Spleen (tissue), 11 donors: Measurements from ENCODE around the gene NFE2L1. TPM values are rescaled to one million over a fixed set of nuclear protein-coding genes. Genes with fewer than 3 reads are reported as not detected.

Source experiments
- DNase-seq: peaks from one replicate; pipeline ENCODE4 v3.0.0-alpha.2; 2020
- H3K27ac ChIP-seq, 8 donors: fragments of 200-600 bp; sonication (generic) in 7 of 8; 1 replicate in 4 of 8; 2 replicates in 4 of 8; pipeline versions ENCODE4 v1.5.0 to v1.8.0; 2016 to 2021; ENCODE audit warnings: inconsistent platforms in 4 of 8, mild to moderate bottlenecking in 4 of 8, moderate library complexity in 1 of 8
- H3K27me3 ChIP-seq, 7 donors: fragments of 200-600 bp; sonication (generic) in 6 of 7; replicated peaks in 1 of 7; 1 replicate in 4 of 7; 2 replicates in 3 of 7; pipeline versions ENCODE4 v1.5.0 to v1.8.0; 2016 to 2021; ENCODE audit warnings: inconsistent platforms in 3 of 7, mild to moderate bottlenecking in 1 of 7
- H3K36me3 ChIP-seq, 6 donors: fragments of 200-600 bp; sonication (generic) in 5 of 6; 1 replicate in 4 of 6; 2 replicates in 2 of 6; pipeline versions ENCODE4 v1.5.0 to v1.8.0; 2016 to 2021; ENCODE audit warnings: inconsistent platforms in 2 of 6
- H3K4me1 ChIP-seq, 6 donors: fragments of 200-600 bp; sonication (generic) in 5 of 6; 1 replicate in 3 of 6; 2 replicates in 3 of 6; pipeline versions ENCODE4 v1.5.0 to v1.8.0; 2016 to 2021; ENCODE audit warnings: inconsistent platforms in 3 of 6
- H3K4me3 ChIP-seq, 8 donors: fragments of 200-600 bp; sonication (generic) in 7 of 8; 1 replicate in 4 of 8; 2 replicates in 4 of 8; pipeline versions ENCODE4 v1.5.0 to v1.8.0; 2016 to 2021; ENCODE audit warnings: inconsistent platforms in 4 of 8, mild to moderate bottlenecking in 4 of 8, moderate library complexity in 2 of 8
- H3K9me3 ChIP-seq, 8 donors: fragments of 200-600 bp; sonication (generic) in 7 of 8; 1 replicate in 4 of 8; 2 replicates in 4 of 8; pipeline versions ENCODE4 v1.5.0 to v1.8.0; 2016 to 2021; ENCODE audit warnings: inconsistent platforms in 4 of 8
- POLR2A ChIP-seq, 3 donors: fragments of 450-650 bp; IDR thresholded peaks; one replicate each; pipeline ENCODE4 v1.5.1; 2017; ENCODE audit warnings: antibody characterized with exemption in 3 of 3, mild to moderate bottlenecking in 1 of 3
- POLR2AphosphoS5 ChIP-seq, 3 donors: sonication (generic); formaldehyde crosslinking; IDR thresholded peaks; one replicate each; pipeline ENCODE4 v1.5.1; 2017; ENCODE audit warnings: antibody characterized with exemption in 3 of 3
- WGBS, 5 donors: extraction: QIAGEN DNeasy Blood & Tissue Kit in 3 of 5; methylation state at CpG; one replicate each; pipeline versions ENCODE4 v1.1.5 to v1.1.7; 2013 to 2018; 5-methylcytosine and 5-hydroxymethylcytosine counted together
- intact Hi-C: fragments of 100-400 bp; cut with DNase I; formaldehyde crosslinking; loops from one replicate; pipeline ENCODE4 v1.15.0; 2023; ENCODE audit warnings: low total_unique reads
- polyA plus RNA-seq, 3 donors: library from polyadenylated mRNA; stranded (reverse); fragments of 200-250 nt; gene quantifications; one replicate each; pipeline ENCODE4 v1.2.1, GENCODE V29; 2013
- total RNA-seq, 7 donors: library from RNA; depleted of rRNA in 3 of 7; stranded (reverse); fragments of >200 nt in 3 of 7; fragmentation: NEBNext Ultra II Directional in 4 of 7; extraction: Animal tissue kit (Norgen Biotek cat#: 25700) in 4 of 7; gene quantifications; one replicate each; pipeline versions ENCODE4 v1.1.0 to v1.2.1, GENCODE V29; 2016 to 2021
- TF ChIP-seq, protein P1 (sequence below), 11 experiments: fragments of 200-600 bp in 7 of 11; fragments of 450-650 bp in 4 of 11; sonication (generic) in 4 of 11; IDR thresholded peaks in 8 of 11; conservative IDR thresholded peaks in 3 of 11; 1 replicate in 7 of 11; 2 replicates in 4 of 11; pipeline versions ENCODE4 v1.4.0 to v1.8.0; 2016 to 2021; ENCODE audit warnings: antibody characterized with exemption in 11 of 11, inconsistent platforms in 4 of 11, mild to moderate bottlenecking in 1 of 11
- donor health status: healthy with polysubstance abuse.
- donor health status: DM: no; HTN: no; CAD: no; lungs with moderate emphysema.
- donor health status: DM: no; HTN: no; CAD: no.
- donor health status: Bipolar disorder and iron deficiency.
- donor health status: healthy.
- donor health status: DM: no; HTN: no; CAD: no.
- donor health status: DM: yes; HTN: yes; CAD: no.

Gene NFE2L1
- total and polyA plus RNA-seq, 10 donors: 21.2 to 242 (median 134) TPM

GRCh38 chr17:48093341-48094045 lies 45.3 kb downstream of the NFE2L1 start:
- H3K36me3 ChIP-seq: peaks cover 0 to 39% (median 4%) of the 10 kb centered on the region in 6 donors
- H3K27ac ChIP-seq: no peak overlapping the region
- intact Hi-C loops: no loop called here
- H3K9me3 ChIP-seq: no peaks in the 10 kb centered on the region
- H3K27me3 ChIP-seq: no peaks in the 10 kb centered on the region
- TF ChIP-seq, protein P1, sequence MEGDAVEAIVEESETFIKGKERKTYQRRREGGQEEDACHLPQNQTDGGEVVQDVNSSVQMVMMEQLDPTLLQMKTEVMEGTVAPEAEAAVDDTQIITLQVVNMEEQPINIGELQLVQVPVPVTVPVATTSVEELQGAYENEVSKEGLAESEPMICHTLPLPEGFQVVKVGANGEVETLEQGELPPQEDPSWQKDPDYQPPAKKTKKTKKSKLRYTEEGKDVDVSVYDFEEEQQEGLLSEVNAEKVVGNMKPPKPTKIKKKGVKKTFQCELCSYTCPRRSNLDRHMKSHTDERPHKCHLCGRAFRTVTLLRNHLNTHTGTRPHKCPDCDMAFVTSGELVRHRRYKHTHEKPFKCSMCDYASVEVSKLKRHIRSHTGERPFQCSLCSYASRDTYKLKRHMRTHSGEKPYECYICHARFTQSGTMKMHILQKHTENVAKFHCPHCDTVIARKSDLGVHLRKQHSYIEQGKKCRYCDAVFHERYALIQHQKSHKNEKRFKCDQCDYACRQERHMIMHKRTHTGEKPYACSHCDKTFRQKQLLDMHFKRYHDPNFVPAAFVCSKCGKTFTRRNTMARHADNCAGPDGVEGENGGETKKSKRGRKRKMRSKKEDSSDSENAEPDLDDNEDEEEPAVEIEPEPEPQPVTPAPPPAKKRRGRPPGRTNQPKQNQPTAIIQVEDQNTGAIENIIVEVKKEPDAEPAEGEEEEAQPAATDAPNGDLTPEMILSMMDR (IDR thresholded peaks at IDR 0.05 in 8 of 11, conservative IDR thresholded peaks at IDR 0.05 in 3 of 11): no peak
- TF ChIP-seq POLR2A (IDR thresholded peaks at IDR 0.05): no peak
- no peak for TF ChIP-seq POLR2AphosphoS5 (IDR thresholded peaks at IDR 0.05)
- H3K4me1 ChIP-seq: peaks cover 0 to 28% (median 3%) of the 10 kb centered on the region in 6 donors
- DNase-seq: peak; percentile 21
- H3K4me3 ChIP-seq: no peak overlapping the region
- 91 to 96% (median 94%) methylated on average over 11 of the region's 11 CpGs for WGBS, 5 donors

GRCh38 chr17:48095611-48096010 lies 47.5 kb downstream of the NFE2L1 start:
- Histone ChIP-seq H3K4me3 (no peak overlapping the region), H3K27ac (no peak overlapping the region), H3K4me1 (peaks cover 6 to 42% (median 12%) of the 10 kb centered on the region in 6 donors), H3K36me3 (peaks cover 0 to 34% (median 4%) of the 10 kb centered on the region in 6 donors), H3K27me3 (no peaks in the 10 kb centered on the region), H3K9me3 (no peaks in the 10 kb centered on the region)
- TF ChIP-seq, protein P1 (IDR thresholded peaks at IDR 0.05 in 8 of 11, conservative IDR thresholded peaks at IDR 0.05 in 3 of 11): no peak
- TF ChIP-seq POLR2AphosphoS5 (IDR thresholded peaks at IDR 0.05): no peak
- no peak for TF ChIP-seq POLR2A (IDR thresholded peaks at IDR 0.05)
- intact Hi-C loops: no loop called here
- DNase-seq: no peak
- 94 to 96% (median 95%) methylated on average over 4 of the region's 4 CpGs for WGBS, 5 donors

DNA sequence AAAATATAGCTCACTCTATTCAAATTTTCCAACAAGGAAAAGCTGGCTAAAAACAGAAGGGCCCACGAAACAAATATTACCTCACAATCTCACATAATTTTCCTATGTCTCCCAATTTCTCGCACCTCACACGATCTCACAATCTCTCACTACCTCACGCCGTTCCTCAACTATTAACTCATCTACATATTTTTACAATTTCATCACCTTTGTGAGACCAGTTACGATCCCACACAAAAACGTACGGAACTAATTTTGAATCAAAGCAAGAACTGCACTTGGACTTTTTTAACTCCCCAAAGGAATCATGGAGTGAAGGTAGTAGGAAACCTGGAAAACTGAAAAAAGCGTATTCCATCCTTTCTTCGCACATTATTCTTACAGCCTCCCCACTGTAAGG lies 52.0 kb downstream of the NFE2L1 start:
- peaks cover 12 to 82% (median 31%) of the 10 kb centered on the region in 6 donors for H3K4me1 ChIP-seq
- 61 to 73% (median 71%) methylated on average over 10 of the region's 10 CpGs for WGBS, 5 donors

GRCh38 chr17:48100591-48101011 lies 52.4 kb downstream of the NFE2L1 start:
- no peak for TF ChIP-seq POLR2AphosphoS5 (IDR thresholded peaks at IDR 0.05)
- H3K27ac ChIP-seq: peak overlapping the region; percentile 76 to 94 (median 90)
- peak overlapping the region; percentile 82 to 100 (median 98) for H3K4me3 ChIP-seq
- H3K27me3 ChIP-seq: no peaks in the 10 kb centered on the region
- H3K4me1 ChIP-seq: peaks cover 12 to 78% (median 31%) of the 10 kb centered on the region in 6 donors
- H3K36me3 ChIP-seq: peaks cover 0 to 1% (median 0%) of the 10 kb centered on the region in 6 donors
- no peak for DNase-seq
- 2 to 3% (median 2%) methylated on average over 23 of the region's 23 CpGs for WGBS, 5 donors
- intact Hi-C loops: no loop called here
- H3K9me3 ChIP-seq: peaks cover 0 to 6% (median 0%) of the 10 kb centered on the region in 8 donors

More for the DNA sequence above, 52.0 kb downstream of the NFE2L1 start:
- no peak for TF ChIP-seq POLR2A (IDR thresholded peaks at IDR 0.05)
- no peak for TF ChIP-seq POLR2AphosphoS5 (IDR thresholded peaks at IDR 0.05)
- TF ChIP-seq, protein P1 (IDR thresholded peaks at IDR 0.05 in 8 of 11, conservative IDR thresholded peaks at IDR 0.05 in 3 of 11): no peak
- Histone ChIP-seq H3K36me3 (peaks cover 0 to 6% (median 0%) of the 10 kb centered on the region in 6 donors), H3K27me3 (no peaks in the 10 kb centered on the region), H3K27ac (peak overlapping the region in 4 of 8 donors; percentile 90 to 94 (median 93)), H3K4me3 (peak overlapping the region in 7 of 8 donors; percentile 82 to 100 (median 98)), H3K9me3 (peaks cover 0 to 6% (median 0%) of the 10 kb centered on the region in 8 donors)
- intact Hi-C loops: no loop called here
- DNase-seq: no peak
